ENCODE results near the gene ADGRL3. TPM values are rescaled to one million over a fixed set of nuclear protein-coding genes. Genes with fewer than 3 reads are reported as not detected.

The ADGRL3 gene
- polyA plus RNA-seq, 2 donors: 0.12 to 0.20 TPM

- Histone ChIP-seq H3K36me3 (ENCODE audit: control insufficient read depth in 2 of 2, insufficient read depth in 2 of 2, low read length in 1 of 2) (no peaks in the 10 kb centered on the region), H3K4me3 (ENCODE audit: low read depth in 1 of 2, low read length in 2 of 2) (no peak overlapping the region), H3K4me1 (ENCODE audit: control insufficient read depth in 2 of 2, insufficient read depth in 2 of 2, low read length in 1 of 2) (no peaks in the 10 kb centered on the region), H3K27ac (ENCODE audit: low read depth in 2 of 2, low read length in 1 of 2) (no peak overlapping the region), H3K27me3 (ENCODE audit: control insufficient read depth in 1 of 2, insufficient read depth in 2 of 2, low read length in 2 of 2) (no peaks in the 10 kb centered on the region), H3K9me3 (ENCODE audit: control insufficient read depth in 2 of 2, insufficient read depth in 1 of 2, low read depth in 1 of 2, low read length in 1 of 2) (no peaks in the 10 kb centered on the region)
- 55 to 60% methylated on average over 2 of the region's 2 CpGs for WGBS, 2 donors
Measured at GRCh38 chr4:61918987-61919386, 718.9 kb downstream of the ADGRL3 start.

GRCh38 chr4:61919561-61919960 lies 719.4 kb downstream of the ADGRL3 start:
- Histone ChIP-seq H3K36me3 (ENCODE audit: control insufficient read depth in 2 of 2, insufficient read depth in 2 of 2, low read length in 1 of 2) (no peaks in the 10 kb centered on the region), H3K27ac (ENCODE audit: low read depth in 2 of 2, low read length in 1 of 2) (no peak overlapping the region), H3K4me1 (ENCODE audit: control insufficient read depth in 2 of 2, insufficient read depth in 2 of 2, low read length in 1 of 2) (no peaks in the 10 kb centered on the region), H3K4me3 (ENCODE audit: low read depth in 1 of 2, low read length in 2 of 2) (no peak overlapping the region), H3K9me3 (ENCODE audit: control insufficient read depth in 2 of 2, insufficient read depth in 1 of 2, low read depth in 1 of 2, low read length in 1 of 2) (no peaks in the 10 kb centered on the region), H3K27me3 (ENCODE audit: control insufficient read depth in 1 of 2, insufficient read depth in 2 of 2, low read length in 2 of 2) (no peaks in the 10 kb centered on the region)
- WGBS, 2 donors: 86 to 87% methylated on average over 3 of the region's 3 CpGs

DNA sequence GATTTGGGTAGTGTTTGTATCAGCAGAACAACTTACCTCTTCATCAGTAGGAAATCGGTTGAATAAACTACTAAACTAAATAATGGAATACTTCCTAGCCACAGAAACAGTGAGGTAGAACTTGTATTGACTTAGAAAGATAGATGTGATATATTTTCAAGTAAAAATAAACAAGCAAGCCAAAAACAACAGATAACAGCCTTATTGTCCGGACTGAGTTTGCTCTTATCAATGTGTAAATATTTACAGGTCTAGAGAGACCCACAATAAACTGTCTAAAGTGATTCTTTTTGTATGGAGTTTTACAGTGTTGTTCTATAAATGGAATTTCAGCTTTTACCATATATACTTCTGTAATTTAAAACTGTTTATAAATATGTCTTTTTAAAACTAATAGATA lies 721.8 kb downstream of the ADGRL3 start:
- no peaks in the 10 kb centered on the region for H3K9me3 ChIP-seq (ENCODE audit: control insufficient read depth in 2 of 2, insufficient read depth in 1 of 2, low read depth in 1 of 2, low read length in 1 of 2)
- no peak overlapping the region for H3K4me3 ChIP-seq (ENCODE audit: low read depth in 1 of 2, low read length in 2 of 2)
- H3K27ac ChIP-seq (ENCODE audit: low read depth in 2 of 2, low read length in 1 of 2): no peak overlapping the region
- H3K36me3 ChIP-seq (ENCODE audit: control insufficient read depth in 2 of 2, insufficient read depth in 2 of 2, low read length in 1 of 2): no peaks in the 10 kb centered on the region
- H3K27me3 ChIP-seq (ENCODE audit: control insufficient read depth in 1 of 2, insufficient read depth in 2 of 2, low read length in 2 of 2): no peaks in the 10 kb centered on the region
- 59 to 74% methylated on average over 2 of the region's 2 CpGs for WGBS, 2 donors
- no peaks in the 10 kb centered on the region for H3K4me1 ChIP-seq (ENCODE audit: control insufficient read depth in 2 of 2, insufficient read depth in 2 of 2, low read length in 1 of 2)

GRCh38 chr4:61922766-61923165 lies 722.6 kb downstream of the ADGRL3 start:
- Histone ChIP-seq H3K27me3 (ENCODE audit: control insufficient read depth in 1 of 2, insufficient read depth in 2 of 2, low read length in 2 of 2) (no peaks in the 10 kb centered on the region), H3K9me3 (ENCODE audit: control insufficient read depth in 2 of 2, insufficient read depth in 1 of 2, low read depth in 1 of 2, low read length in 1 of 2) (no peaks in the 10 kb centered on the region), H3K36me3 (ENCODE audit: control insufficient read depth in 2 of 2, insufficient read depth in 2 of 2, low read length in 1 of 2) (no peaks in the 10 kb centered on the region), H3K27ac (ENCODE audit: low read depth in 2 of 2, low read length in 1 of 2) (no peak overlapping the region), H3K4me1 (ENCODE audit: control insufficient read depth in 2 of 2, insufficient read depth in 2 of 2, low read length in 1 of 2) (no peaks in the 10 kb centered on the region), H3K4me3 (ENCODE audit: low read depth in 1 of 2, low read length in 2 of 2) (no peak overlapping the region)
- WGBS, 2 donors: 66 to 71% methylated on average over 4 of the region's 4 CpGs

- Histone ChIP-seq H3K9me3 (ENCODE audit: control insufficient read depth in 2 of 2, insufficient read depth in 1 of 2, low read depth in 1 of 2, low read length in 1 of 2) (no peaks in the 10 kb centered on the region), H3K27me3 (ENCODE audit: control insufficient read depth in 1 of 2, insufficient read depth in 2 of 2, low read length in 2 of 2) (no peaks in the 10 kb centered on the region), H3K4me3 (ENCODE audit: low read depth in 1 of 2, low read length in 2 of 2) (no peak overlapping the region), H3K27ac (ENCODE audit: low read depth in 2 of 2, low read length in 1 of 2) (no peak overlapping the region), H3K4me1 (ENCODE audit: control insufficient read depth in 2 of 2, insufficient read depth in 2 of 2, low read length in 1 of 2) (no peaks in the 10 kb centered on the region), H3K36me3 (ENCODE audit: control insufficient read depth in 2 of 2, insufficient read depth in 2 of 2, low read length in 1 of 2) (no peaks in the 10 kb centered on the region)
- WGBS, 2 donors: 25 to 28% methylated on average over 3 of the region's 3 CpGs
Measured at GRCh38 chr4:61923179-61923578, 723.1 kb downstream of the ADGRL3 start.

DNA sequence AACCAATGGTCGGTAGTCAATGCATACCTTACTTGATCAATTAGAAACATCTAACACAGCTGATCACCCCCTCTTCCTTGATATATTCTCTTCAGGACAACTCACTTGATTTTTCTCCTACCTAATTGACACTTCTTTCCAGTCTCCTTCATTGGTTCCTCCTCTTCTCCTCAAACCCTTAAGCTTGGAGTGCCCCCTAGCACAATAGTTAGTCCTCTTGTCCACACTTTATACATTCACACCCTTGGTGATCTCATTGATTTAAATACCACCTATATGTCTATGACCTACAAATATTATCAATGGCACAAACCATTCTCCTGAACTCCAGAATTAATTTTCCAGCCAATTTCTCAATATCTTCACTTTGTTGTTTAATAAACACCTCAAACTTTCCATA lies 724.0 kb downstream of the ADGRL3 start:
- H3K4me1 ChIP-seq (ENCODE audit: control insufficient read depth in 2 of 2, insufficient read depth in 2 of 2, low read length in 1 of 2): no peaks in the 10 kb centered on the region
- H3K27me3 ChIP-seq (ENCODE audit: control insufficient read depth in 1 of 2, insufficient read depth in 2 of 2, low read length in 2 of 2): no peaks in the 10 kb centered on the region
- H3K27ac ChIP-seq (ENCODE audit: low read depth in 2 of 2, low read length in 1 of 2): no peak overlapping the region
- H3K9me3 ChIP-seq (ENCODE audit: control insufficient read depth in 2 of 2, insufficient read depth in 1 of 2, low read depth in 1 of 2, low read length in 1 of 2): no peaks in the 10 kb centered on the region
- WGBS, 2 donors: 81 to 94% methylated on average over 1 of the region's 1 CpG
- no peaks in the 10 kb centered on the region for H3K36me3 ChIP-seq (ENCODE audit: control insufficient read depth in 2 of 2, insufficient read depth in 2 of 2, low read length in 1 of 2)
- no peak overlapping the region for H3K4me3 ChIP-seq (ENCODE audit: low read depth in 1 of 2, low read length in 2 of 2)

DNA sequence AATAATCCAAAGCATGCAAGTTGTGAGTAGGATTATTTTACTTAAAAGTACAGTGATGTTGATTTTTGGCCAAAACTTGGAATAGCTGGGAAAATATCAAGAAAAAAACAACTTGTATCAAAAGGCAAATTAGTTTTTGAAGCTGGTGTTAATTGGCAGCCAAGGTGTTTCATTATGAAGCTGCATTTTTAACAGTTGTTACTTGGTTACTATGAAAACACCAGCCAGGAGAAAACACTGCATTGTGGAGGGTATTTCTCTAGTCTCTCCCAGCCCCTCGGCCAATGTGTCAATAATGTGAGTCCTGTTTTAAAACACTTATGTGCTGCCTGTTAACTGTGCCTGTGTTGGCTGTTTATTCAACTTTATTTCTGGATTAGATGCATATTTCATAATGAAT lies 733.4 kb downstream of the ADGRL3 start:
- no peaks in the 10 kb centered on the region for H3K36me3 ChIP-seq (ENCODE audit: control insufficient read depth in 2 of 2, insufficient read depth in 2 of 2, low read length in 1 of 2)
- H3K4me1 ChIP-seq (ENCODE audit: control insufficient read depth in 2 of 2, insufficient read depth in 2 of 2, low read length in 1 of 2): no peaks in the 10 kb centered on the region
- no peak overlapping the region for H3K4me3 ChIP-seq (ENCODE audit: low read depth in 1 of 2, low read length in 2 of 2)
- no peak overlapping the region for H3K27ac ChIP-seq (ENCODE audit: low read depth in 2 of 2, low read length in 1 of 2)
- H3K9me3 ChIP-seq (ENCODE audit: control insufficient read depth in 2 of 2, insufficient read depth in 1 of 2, low read depth in 1 of 2, low read length in 1 of 2): no peaks in the 10 kb centered on the region
- WGBS, 2 donors: 33 to 57% methylated on average over 1 of the region's 1 CpG
- H3K27me3 ChIP-seq (ENCODE audit: control insufficient read depth in 1 of 2, insufficient read depth in 2 of 2, low read length in 2 of 2): no peaks in the 10 kb centered on the region

- Histone ChIP-seq H3K4me1 (ENCODE audit: control insufficient read depth in 2 of 2, insufficient read depth in 2 of 2, low read length in 1 of 2) (no peaks in the 10 kb centered on the region), H3K36me3 (ENCODE audit: control insufficient read depth in 2 of 2, insufficient read depth in 2 of 2, low read length in 1 of 2) (no peaks in the 10 kb centered on the region), H3K27ac (ENCODE audit: low read depth in 2 of 2, low read length in 1 of 2) (no peak overlapping the region), H3K4me3 (ENCODE audit: low read depth in 1 of 2, low read length in 2 of 2) (no peak overlapping the region), H3K9me3 (ENCODE audit: control insufficient read depth in 2 of 2, insufficient read depth in 1 of 2, low read depth in 1 of 2, low read length in 1 of 2) (no peaks in the 10 kb centered on the region), H3K27me3 (ENCODE audit: control insufficient read depth in 1 of 2, insufficient read depth in 2 of 2, low read length in 2 of 2) (no peaks in the 10 kb centered on the region)
Measured at GRCh38 chr4:61934198-61934597, 734.1 kb downstream of the ADGRL3 start.

DNA sequence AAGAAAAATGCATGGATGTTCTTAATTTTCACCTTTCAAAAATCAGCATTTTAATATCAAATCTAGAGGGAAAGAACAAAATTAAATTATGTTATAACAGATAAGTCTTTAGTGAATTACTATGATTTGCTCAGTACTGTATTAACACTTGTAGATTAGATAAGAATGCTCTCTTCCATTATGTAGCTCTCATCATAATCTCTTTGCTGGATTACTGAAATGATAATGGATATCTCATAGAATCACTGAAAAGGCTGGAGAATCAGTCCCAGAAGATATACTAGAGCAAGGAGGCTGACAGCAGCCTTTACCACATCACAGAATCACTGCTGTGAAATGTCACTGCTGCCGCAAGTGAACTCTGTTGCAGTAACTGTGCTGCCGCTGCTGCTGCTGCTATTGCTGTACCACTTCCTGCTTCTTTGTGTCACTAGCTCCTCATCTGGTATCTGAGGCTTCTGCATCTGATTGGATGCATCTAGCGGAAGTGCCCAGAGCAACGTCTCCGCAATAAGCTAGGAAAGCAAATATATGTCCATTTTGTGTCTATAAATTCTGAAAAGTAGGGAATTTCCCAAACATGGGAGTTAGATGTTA lies 738.2 kb downstream of the ADGRL3 start:
- Histone ChIP-seq H3K27me3 (ENCODE audit: control insufficient read depth in 1 of 2, insufficient read depth in 2 of 2, low read length in 2 of 2) (no peaks in the 10 kb centered on the region), H3K4me1 (ENCODE audit: control insufficient read depth in 2 of 2, insufficient read depth in 2 of 2, low read length in 1 of 2) (no peaks in the 10 kb centered on the region), H3K4me3 (ENCODE audit: low read depth in 1 of 2, low read length in 2 of 2) (no peak overlapping the region), H3K9me3 (ENCODE audit: control insufficient read depth in 2 of 2, insufficient read depth in 1 of 2, low read depth in 1 of 2, low read length in 1 of 2) (no peaks in the 10 kb centered on the region), H3K36me3 (ENCODE audit: control insufficient read depth in 2 of 2, insufficient read depth in 2 of 2, low read length in 1 of 2) (no peaks in the 10 kb centered on the region), H3K27ac (ENCODE audit: low read depth in 2 of 2, low read length in 1 of 2) (no peak overlapping the region)
- WGBS, 2 donors: 84 to 94% methylated on average over 5 of the region's 5 CpGs

DNA sequence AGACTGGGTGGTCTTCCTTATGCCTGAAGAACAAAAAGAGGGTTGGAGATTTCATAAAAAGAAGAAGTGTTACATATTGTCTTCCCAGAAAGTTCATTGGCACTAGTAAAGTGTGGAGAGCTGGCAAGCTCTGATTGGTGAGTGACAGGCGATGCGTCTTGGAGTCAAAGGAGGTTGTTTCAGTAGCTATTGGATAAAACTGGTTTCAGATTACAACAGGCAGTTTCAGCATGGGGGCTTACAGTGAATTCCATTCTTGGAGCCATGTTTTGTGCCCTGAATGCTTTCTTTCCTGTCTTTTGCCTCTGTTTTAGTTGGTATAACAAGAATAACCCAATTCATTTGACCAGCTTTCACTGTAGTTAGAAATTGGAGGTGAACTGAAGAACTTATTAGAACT lies 750.5 kb downstream of the ADGRL3 start:
- WGBS, 2 donors: 78 to 92% methylated on average over 2 of the region's 2 CpGs

More for the DNA sequence above, 750.5 kb downstream of the ADGRL3 start:
- Histone ChIP-seq H3K27me3 (ENCODE audit: control insufficient read depth in 1 of 2, insufficient read depth in 2 of 2, low read length in 2 of 2) (no peaks in the 10 kb centered on the region), H3K36me3 (ENCODE audit: control insufficient read depth in 2 of 2, insufficient read depth in 2 of 2, low read length in 1 of 2) (no peaks in the 10 kb centered on the region), H3K4me1 (ENCODE audit: control insufficient read depth in 2 of 2, insufficient read depth in 2 of 2, low read length in 1 of 2) (no peaks in the 10 kb centered on the region), H3K27ac (ENCODE audit: low read depth in 2 of 2, low read length in 1 of 2) (no peak overlapping the region), H3K9me3 (ENCODE audit: control insufficient read depth in 2 of 2, insufficient read depth in 1 of 2, low read depth in 1 of 2, low read length in 1 of 2) (no peaks in the 10 kb centered on the region), H3K4me3 (ENCODE audit: low read depth in 1 of 2, low read length in 2 of 2) (no peak overlapping the region)
